HCT116 (cell line): ENCODE measurements around the gene CCSER1. TPM values are rescaled to one million over a fixed set of nuclear protein-coding genes. Genes with fewer than 3 reads are reported as not detected.

Experiments used
- ATAC-seq: fragments of 200-7000 bp; cut with Tn5 transposase; 2 replicates; pipeline ENCODE4 v1.9.1; 2020; ENCODE audit warnings: mild to moderate bottlenecking, moderate library complexity
- BruUV-seq: library from RNA; stranded (reverse); fragments of 400-500 nt; replicated peaks from 2 replicates; lab custom pipeline; 2021; lab: Mats Ljungman, UMichigan
- CTCF ChIA-PET: fragments of 300-600 bp; sonication (Branson Sonifier 250); formaldehyde crosslinking; loops from one replicate; lab custom pipeline; 2021; ENCODE audit warnings: antibody characterized with exemption; lab: Charles Lee
- POLR2A ChIA-PET: fragments of 300-600, 350-600 bp; sonication (Branson Sonifier 250); formaldehyde crosslinking; loops from one replicate; lab custom pipeline; 2021; ENCODE audit warnings: antibody characterized with exemption; lab: Charles Lee
- RAD21 ChIA-PET, 2 experiments: fragments of 300-600 bp; sonication (Branson Sonifier 250); formaldehyde crosslinking; loops; one replicate each; lab custom pipeline; 2023; ENCODE audit warnings: low total read pairs in 2 of 2; ENCODE audit not compliant: uncharacterized antibody in 2 of 2, unreplicated experiment in 2 of 2, low non-redundant PET in 1 of 2; lab: Charles Lee
- DNase-seq: peaks from one replicate; pipeline ENCODE4 v3.0.0-alpha.2; 2010; ENCODE audit warnings: low read depth, low spot score
- H2AFZ ChIP-seq: fragments of 200-600 bp; shearing (Covaris generic), sonication (generic); 2 replicates; pipeline ENCODE4 v1.6.1; 2017; ENCODE audit warnings: low read depth, mixed run types, mixed read lengths, antibody characterized with exemption, low read length; ENCODE audit not compliant: poor library complexity, severe bottlenecking
- H3K27ac ChIP-seq: 2 replicates; pipeline ENCODE4 v1.5.1; 2012; ENCODE audit warnings: low read depth, low read length
- H3K27me3 ChIP-seq: fragments of 200-600 bp; sonication (generic); 2 replicates; pipeline ENCODE4 v1.6.1; 2016; ENCODE audit warnings: mixed run types, low read length, mixed read lengths; ENCODE audit not compliant: insufficient read depth
- H3K36me3 ChIP-seq, 2 experiments: fragments of 200-500 bp in 1 of 2; fragments of 200-600 bp in 1 of 2; sonication (Bioruptor generic) in 1 of 2; sonication (generic) in 1 of 2; 2 replicates each; pipeline versions ENCODE4 v1.5.1 to v1.6.1; 2014 to 2016; ENCODE audit warnings: low read length in 2 of 2, inconsistent platforms in 1 of 2, mixed read lengths in 1 of 2, mixed run types in 1 of 2; ENCODE audit not compliant: insufficient read depth in 2 of 2, control insufficient read depth in 1 of 2
- H3K4me1 ChIP-seq, 2 experiments: fragments of 200-600 bp in 1 of 2; sonication (generic) in 1 of 2; 2 replicates each; pipeline versions ENCODE4 v1.5.1 to v1.6.1; 2012 to 2017; ENCODE audit warnings: low read length in 2 of 2, inconsistent platforms in 1 of 2, mild to moderate bottlenecking in 1 of 2, mixed read lengths in 1 of 2, mixed run types in 1 of 2, moderate library complexity in 1 of 2; ENCODE audit not compliant: insufficient read depth in 2 of 2, control insufficient read depth in 1 of 2
- H3K4me2 ChIP-seq: fragments of 200-600 bp; sonication (generic); 2 replicates; pipeline ENCODE4 v1.6.1; 2017; ENCODE audit warnings: mixed run types, low read length, mixed read lengths
- H3K4me3 ChIP-seq, 2 experiments: fragments of 200-600 bp in 1 of 2; sonication (generic) in 1 of 2; replicated peaks in 1 of 2; 2 replicates each; pipeline ENCODE4 v1.5.1; 2011 to 2016; ENCODE audit warnings: low read length in 2 of 2, control low read depth in 1 of 2, low read depth in 1 of 2, mild to moderate bottlenecking in 1 of 2, mixed read lengths in 1 of 2, mixed run types in 1 of 2
- H3K79me2 ChIP-seq: fragments of 200-600 bp; sonication (generic); 2 replicates; pipeline ENCODE4 v1.6.1; 2017; ENCODE audit warnings: mild to moderate bottlenecking, mixed run types, low read length, moderate library complexity, mixed read lengths; ENCODE audit not compliant: insufficient read depth
- H3K9ac ChIP-seq: fragments of 200-600 bp; sonication (generic); 2 replicates; pipeline ENCODE4 v1.6.1; 2016; ENCODE audit warnings: low read length, mixed read lengths
- H3K9me2 ChIP-seq: fragments of 200-600 bp; sonication (generic), shearing (Covaris generic); 2 replicates; pipeline ENCODE4 v1.6.1; 2017; ENCODE audit warnings: mixed run types, mild to moderate bottlenecking, moderate library complexity; ENCODE audit not compliant: insufficient read depth
- H3K9me3 ChIP-seq, 2 experiments: fragments of 200-500 bp in 1 of 2; fragments of 200-600 bp in 1 of 2; sonication (Bioruptor generic) in 1 of 2; sonication (generic) in 1 of 2; 2 replicates each; pipeline ENCODE4 v1.6.1; 2014 to 2017; ENCODE audit warnings: low read length in 2 of 2, mixed read lengths in 2 of 2, inconsistent platforms in 1 of 2, low read depth in 1 of 2, mild to moderate bottlenecking in 1 of 2, mixed run types in 1 of 2, moderate library complexity in 1 of 2; ENCODE audit not compliant: control insufficient read depth in 1 of 2, insufficient read depth in 1 of 2
- H4K20me1 ChIP-seq: fragments of 200-600 bp; sonication (generic), shearing (Covaris generic); 2 replicates; pipeline ENCODE4 v1.6.1; 2017; ENCODE audit warnings: mixed run types, mild to moderate bottlenecking, moderate library complexity; ENCODE audit not compliant: insufficient read depth
- CBX3 ChIP-seq: IDR thresholded peaks from 2 replicates; pipeline ENCODE4 v1.6.1; 2012; ENCODE audit warnings: low read depth
- CEBPB ChIP-seq: IDR thresholded peaks from 2 replicates; pipeline ENCODE4 v1.6.1; 2012; ENCODE audit warnings: low read depth
- ELF1 ChIP-seq: IDR thresholded peaks from 2 replicates; pipeline ENCODE4 v1.6.1; 2012; ENCODE audit warnings: low read depth, borderline replicate concordance
- EZH2 ChIP-seq: fragments of 200-600 bp; sonication (generic); IDR thresholded peaks from 2 replicates; pipeline ENCODE4 v1.6.1; 2017; ENCODE audit warnings: antibody characterized with exemption, mixed run types
- EZH2phosphoT487 ChIP-seq: fragments of 200-600 bp; IDR thresholded peaks from 2 replicates; pipeline ENCODE4 v1.6.1; 2018; ENCODE audit warnings: antibody characterized with exemption, borderline replicate concordance
- FOSL1 ChIP-seq: IDR thresholded peaks from 2 replicates; pipeline ENCODE4 v1.6.1; 2012; ENCODE audit warnings: low read depth
- JUND ChIP-seq: IDR thresholded peaks from 2 replicates; pipeline ENCODE4 v1.6.1; 2012
- POLR2A ChIP-seq: IDR thresholded peaks from 2 replicates; pipeline ENCODE4 v1.7.0; 2011; ENCODE audit warnings: borderline replicate concordance; ENCODE audit not compliant: insufficient read depth, insufficient read length; ENCODE audit errors: extremely low read depth
- POLR2AphosphoS5 ChIP-seq: IDR thresholded peaks from 2 replicates; pipeline ENCODE4 v1.6.1; 2011; ENCODE audit warnings: mild to moderate bottlenecking, low read depth, low read length, moderate library complexity
- RAD21 ChIP-seq: IDR thresholded peaks from 2 replicates; pipeline ENCODE4 v1.6.1; 2012; ENCODE audit warnings: low read depth, mild to moderate bottlenecking
- SIN3A ChIP-seq: IDR thresholded peaks from 2 replicates; pipeline ENCODE4 v1.6.1; 2012; ENCODE audit warnings: low read depth
- SRF ChIP-seq: IDR thresholded peaks from 2 replicates; pipeline ENCODE4 v1.6.1; 2012; ENCODE audit warnings: low read depth
- TCF7L2 ChIP-seq: IDR thresholded peaks from 2 replicates; pipeline ENCODE4 v1.7.0; 2011; ENCODE audit warnings: borderline replicate concordance, inconsistent platforms; ENCODE audit not compliant: insufficient read depth, insufficient read length; ENCODE audit errors: extremely low read depth
- YY1 ChIP-seq: IDR thresholded peaks from 2 replicates; pipeline ENCODE4 v1.6.1; 2011; ENCODE audit warnings: low read length, low read depth, moderate library complexity, mild to moderate bottlenecking; ENCODE audit not compliant: insufficient replicate concordance; ENCODE audit errors: extremely low read depth
- ZFX ChIP-seq: fragments of 450-650 bp; IDR thresholded peaks from 2 replicates; pipeline ENCODE4 v1.6.1; 2017
- ZNF274 ChIP-seq: fragments of 200-500 bp; sonication (Bioruptor generic); IDR thresholded peaks from 2 replicates; pipeline ENCODE4 v1.6.1; 2014; ENCODE audit warnings: mild to moderate bottlenecking, low read depth, low read length, inconsistent platforms
- intact Hi-C: fragments of 100-400 bp; cut with micrococcal nuclease; formaldehyde crosslinking; loops from 2 replicates; pipeline ENCODE4 v1.10.0; 2022
- total RNA-seq: library from RNA; stranded (reverse); gene quantifications from one replicate; pipeline ENCODE4 v1.2.1, GENCODE V29; 2021; ENCODE audit not compliant: unreplicated experiment
- TF ChIP-seq, protein P1 (sequence below): IDR thresholded peaks from 2 replicates; pipeline ENCODE4 v1.6.1; 2012
- TF ChIP-seq, protein P2 (sequence below): IDR thresholded peaks from 2 replicates; pipeline ENCODE4 v1.6.1; 2011; ENCODE audit warnings: mild to moderate bottlenecking, low read length, moderate library complexity; ENCODE audit not compliant: insufficient replicate concordance; ENCODE audit errors: extremely low read depth
- TF ChIP-seq, protein P3 (sequence below), 3 experiments: fragments of 200-600 bp in 1 of 3; sonication (generic) in 1 of 3; IDR thresholded peaks in 2 of 3; conservative IDR thresholded peaks in 1 of 3; 2 replicates each; pipeline ENCODE4 v1.5.1; 2012 to 2017; ENCODE audit warnings: low read depth in 2 of 3, low read length in 2 of 3, antibody characterized with exemption in 1 of 3, borderline replicate concordance in 1 of 3, control low read depth in 1 of 3, mild to moderate bottlenecking in 1 of 3, mixed read lengths in 1 of 3, mixed run types in 1 of 3, moderate library complexity in 1 of 3; ENCODE audit not compliant: insufficient read depth in 1 of 3
- TF ChIP-seq, protein P4 (sequence below): IDR thresholded peaks from 2 replicates; pipeline ENCODE4 v1.6.1; 2012

The CCSER1 gene
- total RNA-seq, 1 experiment from 2014 or later, result 6.7 TPM

DNA sequence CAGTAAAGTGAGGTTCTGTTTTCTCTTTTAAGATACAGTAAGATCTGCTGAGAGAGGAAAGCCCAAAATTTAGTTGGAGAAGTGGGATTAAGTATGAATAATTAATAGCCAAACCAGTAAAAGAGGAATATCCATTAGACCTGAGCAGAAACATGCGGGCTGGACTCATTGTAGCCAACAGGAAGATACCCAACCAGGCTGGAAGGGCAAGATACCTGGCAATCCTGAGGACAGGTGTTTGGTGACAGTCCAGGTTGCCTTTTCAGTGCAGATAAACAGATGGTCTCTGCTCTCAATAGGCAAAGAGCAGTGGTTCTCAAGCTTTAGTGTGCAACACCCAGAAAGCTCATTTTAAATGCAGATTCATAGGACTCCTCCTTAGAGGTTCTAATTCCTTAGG is 1195.8 kb downstream of the CCSER1 start:
- no peaks in the 10 kb centered on the region for H3K4me1 ChIP-seq
- H3K9me3 ChIP-seq, result peaks cover 0 to 7% of the 10 kb centered on the region in 2 experiments; a peak in 2 of 4 replicates
- ChIA-PET RAD21 (no interaction called here), CTCF (no interaction called here), POLR2A (no interaction called here)
- intact Hi-C loops, result no loop called here
- TF ChIP-seq SIN3A (no peak), JUND (no peak), ELF1 (no peak), POLR2AphosphoS5 (no peak), ZNF274 (no peak), CEBPB (no peak), EZH2phosphoT487 (no peak), ZFX (no peak), YY1 (no peak), POLR2A (no peak), TCF7L2 (no peak), RAD21 (no peak), CBX3 (no peak), SRF (no peak), FOSL1 (no peak), EZH2 (no peak)
- TF ChIP-seq, protein P1, sequence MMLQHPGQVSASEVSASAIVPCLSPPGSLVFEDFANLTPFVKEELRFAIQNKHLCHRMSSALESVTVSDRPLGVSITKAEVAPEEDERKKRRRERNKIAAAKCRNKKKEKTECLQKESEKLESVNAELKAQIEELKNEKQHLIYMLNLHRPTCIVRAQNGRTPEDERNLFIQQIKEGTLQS, result no peak
- TF ChIP-seq, protein P2, sequence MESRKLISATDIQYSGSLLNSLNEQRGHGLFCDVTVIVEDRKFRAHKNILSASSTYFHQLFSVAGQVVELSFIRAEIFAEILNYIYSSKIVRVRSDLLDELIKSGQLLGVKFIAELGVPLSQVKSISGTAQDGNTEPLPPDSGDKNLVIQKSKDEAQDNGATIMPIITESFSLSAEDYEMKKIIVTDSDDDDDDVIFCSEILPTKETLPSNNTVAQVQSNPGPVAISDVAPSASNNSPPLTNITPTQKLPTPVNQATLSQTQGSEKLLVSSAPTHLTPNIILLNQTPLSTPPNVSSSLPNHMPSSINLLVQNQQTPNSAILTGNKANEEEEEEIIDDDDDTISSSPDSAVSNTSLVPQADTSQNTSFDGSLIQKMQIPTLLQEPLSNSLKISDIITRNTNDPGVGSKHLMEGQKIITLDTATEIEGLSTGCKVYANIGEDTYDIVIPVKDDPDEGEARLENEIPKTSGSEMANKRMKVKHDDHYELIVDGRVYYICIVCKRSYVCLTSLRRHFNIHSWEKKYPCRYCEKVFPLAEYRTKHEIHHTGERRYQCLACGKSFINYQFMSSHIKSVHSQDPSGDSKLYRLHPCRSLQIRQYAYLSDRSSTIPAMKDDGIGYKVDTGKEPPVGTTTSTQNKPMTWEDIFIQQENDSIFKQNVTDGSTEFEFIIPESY, result no peak
- TF ChIP-seq, protein P3, sequence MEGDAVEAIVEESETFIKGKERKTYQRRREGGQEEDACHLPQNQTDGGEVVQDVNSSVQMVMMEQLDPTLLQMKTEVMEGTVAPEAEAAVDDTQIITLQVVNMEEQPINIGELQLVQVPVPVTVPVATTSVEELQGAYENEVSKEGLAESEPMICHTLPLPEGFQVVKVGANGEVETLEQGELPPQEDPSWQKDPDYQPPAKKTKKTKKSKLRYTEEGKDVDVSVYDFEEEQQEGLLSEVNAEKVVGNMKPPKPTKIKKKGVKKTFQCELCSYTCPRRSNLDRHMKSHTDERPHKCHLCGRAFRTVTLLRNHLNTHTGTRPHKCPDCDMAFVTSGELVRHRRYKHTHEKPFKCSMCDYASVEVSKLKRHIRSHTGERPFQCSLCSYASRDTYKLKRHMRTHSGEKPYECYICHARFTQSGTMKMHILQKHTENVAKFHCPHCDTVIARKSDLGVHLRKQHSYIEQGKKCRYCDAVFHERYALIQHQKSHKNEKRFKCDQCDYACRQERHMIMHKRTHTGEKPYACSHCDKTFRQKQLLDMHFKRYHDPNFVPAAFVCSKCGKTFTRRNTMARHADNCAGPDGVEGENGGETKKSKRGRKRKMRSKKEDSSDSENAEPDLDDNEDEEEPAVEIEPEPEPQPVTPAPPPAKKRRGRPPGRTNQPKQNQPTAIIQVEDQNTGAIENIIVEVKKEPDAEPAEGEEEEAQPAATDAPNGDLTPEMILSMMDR (IDR thresholded peaks at IDR 0.05 in 2 of 3, conservative IDR thresholded peaks at IDR 0.05 in 1 of 3; ENCODE audit: borderline replicate concordance in 1 of 3, insufficient read depth in 1 of 3, low read depth in 2 of 3, low read length in 2 of 3), result no peak
- TF ChIP-seq, protein P4, sequence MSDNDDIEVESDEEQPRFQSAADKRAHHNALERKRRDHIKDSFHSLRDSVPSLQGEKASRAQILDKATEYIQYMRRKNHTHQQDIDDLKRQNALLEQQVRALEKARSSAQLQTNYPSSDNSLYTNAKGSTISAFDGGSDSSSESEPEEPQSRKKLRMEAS, result no peak
- no peaks in the 10 kb centered on the region for H3K9me2 ChIP-seq
- no peak overlapping the region for H3K4me3 ChIP-seq
- H3K9ac ChIP-seq, result no peak overlapping the region
- no TSS peak for BruUV-seq
- no peaks in the 10 kb centered on the region for H3K27me3 ChIP-seq
- no peaks in the 10 kb centered on the region for H3K79me2 ChIP-seq
- no peaks in the 10 kb centered on the region for H4K20me1 ChIP-seq
- H3K36me3 ChIP-seq, result no peaks in the 10 kb centered on the region
- H3K4me2 ChIP-seq, result no peak overlapping the region
- H3K27ac ChIP-seq, result no peak overlapping the region
- no peak for ATAC-seq
- DNase-seq, result no peak
- no peak overlapping the region for H2AFZ ChIP-seq
